Activated T-helper 9 cell treated with anti-CD3 and anti-CD28 coated beads, Interleukin-2, amount 50 U/mL, for 16 hours (primary cell): ENCODE results near the gene TBC1D4.
"Not testable (repeated sequence)": the region's sequence is repeated elsewhere in the genome, so short reads cannot be mapped to it uniquely, and the experiment has no call there.

ENCODE experiments used
- DNase-seq: peaks from one replicate; pipeline ENCODE4 v3.0.0-alpha.2; 2020; ENCODE audit warnings: low read depth

Gene TBC1D4

GRCh38 chr13:75447493-75447892 is 34.5 kb downstream of the TBC1D4 start:
- no peak for DNase-seq

- DNase-seq = no peak
These were observed 35.1 kb downstream of the TBC1D4 start for GRCh38 chr13:75446874-75447273.

- no peak for DNase-seq
These were observed 36.1 kb downstream of the TBC1D4 start for GRCh38 chr13:75445717-75446499.

- DNase-seq = no peak
These were observed 38.0 kb downstream of the TBC1D4 start for GRCh38 chr13:75444016-75444415.

- DNase-seq = no peak
These were observed 38.5 kb downstream of the TBC1D4 start for GRCh38 chr13:75443356-75443958.

- no peak for DNase-seq
These were observed 39.2 kb downstream of the TBC1D4 start for GRCh38 chr13:75442736-75443234.

- DNase-seq = no peak
These were observed 41.9 kb downstream of the TBC1D4 start for GRCh38 chr13:75440100-75440499.

- DNase-seq = no peak
These were observed 44.2 kb downstream of the TBC1D4 start for GRCh38 chr13:75437582-75438318.

- DNase-seq = not testable (repeated sequence)
These were observed 47.8 kb downstream of the TBC1D4 start for GRCh38 chr13:75434126-75434525.

GRCh38 chr13:75432811-75433244 is 49.1 kb downstream of the TBC1D4 start:
- DNase-seq = no peak

- no peak for DNase-seq
These were observed 49.9 kb downstream of the TBC1D4 start for GRCh38 chr13:75432045-75432444.

- DNase-seq = no peak
These were observed 51.3 kb downstream of the TBC1D4 start for GRCh38 chr13:75430436-75431209.

GRCh38 chr13:75426421-75426820 is 55.5 kb downstream of the TBC1D4 start:
- no peak for DNase-seq

- no peak for DNase-seq
These were observed 56.6 kb downstream of the TBC1D4 start for GRCh38 chr13:75425216-75426009.

- no peak for DNase-seq
These were observed 58.0 kb downstream of the TBC1D4 start for GRCh38 chr13:75423946-75424345.

- DNase-seq = no peak
These were observed 59.9 kb downstream of the TBC1D4 start for GRCh38 chr13:75422028-75422427.

GRCh38 chr13:75421133-75421532 is 60.8 kb downstream of the TBC1D4 start:
- no peak for DNase-seq

GRCh38 chr13:75419656-75420055 is 62.3 kb downstream of the TBC1D4 start:
- DNase-seq = no peak

GRCh38 chr13:75418997-75419396 is 63.0 kb downstream of the TBC1D4 start:
- no peak for DNase-seq

- DNase-seq = no peak
These were observed 63.7 kb downstream of the TBC1D4 start for GRCh38 chr13:75418186-75418843.

- DNase-seq = no peak
These were observed 64.3 kb downstream of the TBC1D4 start for GRCh38 chr13:75417656-75418055.
